ENCODE results near the gene LINC00237. TPM values are rescaled to one million over a fixed set of nuclear protein-coding genes. Genes with fewer than 3 reads are reported as not detected.

Gene LINC00237
- polyA plus RNA-seq, 2 donors = not detected

GRCh38 chr20:21111416-21111815 lies 5.3 kb upstream of the LINC00237 start:
- Histone ChIP-seq H3K4me3 (ENCODE audit: low read depth in 1 of 2, low read length in 2 of 2) (no peak overlapping the region), H3K27me3 (ENCODE audit: control insufficient read depth in 1 of 2, insufficient read depth in 2 of 2, low read length in 2 of 2) (peaks cover 0 to 3% of the 10 kb centered on the region in 2 donors), H3K9me3 (ENCODE audit: control insufficient read depth in 2 of 2, insufficient read depth in 1 of 2, low read depth in 1 of 2, low read length in 1 of 2) (peaks cover 0 to 2% of the 10 kb centered on the region in 2 donors), H3K36me3 (ENCODE audit: control insufficient read depth in 2 of 2, insufficient read depth in 2 of 2, low read length in 1 of 2) (no peaks in the 10 kb centered on the region), H3K4me1 (ENCODE audit: control insufficient read depth in 2 of 2, insufficient read depth in 2 of 2, low read length in 1 of 2) (no peaks in the 10 kb centered on the region), H3K27ac (ENCODE audit: low read depth in 2 of 2, low read length in 1 of 2) (no peak overlapping the region)
- 83 to 84% methylated on average over 2 of the region's 2 CpGs for WGBS, 2 donors

GRCh38 chr20:21110811-21111210 lies 4.7 kb upstream of the LINC00237 start:
- Histone ChIP-seq H3K27ac (ENCODE audit: low read depth in 2 of 2, low read length in 1 of 2) (no peak overlapping the region), H3K4me1 (ENCODE audit: control insufficient read depth in 2 of 2, insufficient read depth in 2 of 2, low read length in 1 of 2) (peaks cover 0 to 4% of the 10 kb centered on the region in 2 donors), H3K36me3 (ENCODE audit: control insufficient read depth in 2 of 2, insufficient read depth in 2 of 2, low read length in 1 of 2) (no peaks in the 10 kb centered on the region), H3K27me3 (ENCODE audit: control insufficient read depth in 1 of 2, insufficient read depth in 2 of 2, low read length in 2 of 2) (peaks cover 3 to 4% of the 10 kb centered on the region in 2 donors), H3K4me3 (ENCODE audit: low read depth in 1 of 2, low read length in 2 of 2) (no peak overlapping the region), H3K9me3 (ENCODE audit: control insufficient read depth in 2 of 2, insufficient read depth in 1 of 2, low read depth in 1 of 2, low read length in 1 of 2) (no peaks in the 10 kb centered on the region)
- WGBS, 2 donors = 91 to 93% methylated on average over 1 of the region's 1 CpG

GRCh38 chr20:21109144-21109543 lies 3.0 kb upstream of the LINC00237 start:
- Histone ChIP-seq H3K27me3 (ENCODE audit: control insufficient read depth in 1 of 2, insufficient read depth in 2 of 2, low read length in 2 of 2) (peaks cover 3 to 19% of the 10 kb centered on the region in 2 donors), H3K4me3 (ENCODE audit: low read depth in 1 of 2, low read length in 2 of 2) (no peak overlapping the region), H3K27ac (ENCODE audit: low read depth in 2 of 2, low read length in 1 of 2) (no peak overlapping the region), H3K4me1 (ENCODE audit: control insufficient read depth in 2 of 2, insufficient read depth in 2 of 2, low read length in 1 of 2) (peaks cover 5 to 12% of the 10 kb centered on the region in 2 donors), H3K36me3 (ENCODE audit: control insufficient read depth in 2 of 2, insufficient read depth in 2 of 2, low read length in 1 of 2) (no peaks in the 10 kb centered on the region), H3K9me3 (ENCODE audit: control insufficient read depth in 2 of 2, insufficient read depth in 1 of 2, low read depth in 1 of 2, low read length in 1 of 2) (no peaks in the 10 kb centered on the region)
- WGBS, 2 donors = 86 to 92% methylated on average over 2 of the region's 2 CpGs

GRCh38 chr20:21105429-21106170 lies 558 bp downstream of the LINC00237 start:
- WGBS, 2 donors = 3 to 5% methylated on average over 48 to 50 of the region's 50 CpGs

GRCh38 chr20:21104921-21105320 lies 1.2 kb downstream of the LINC00237 start:
- Histone ChIP-seq H3K4me3 (ENCODE audit: low read depth in 1 of 2, low read length in 2 of 2) (no peak overlapping the region), H3K4me1 (ENCODE audit: control insufficient read depth in 2 of 2, insufficient read depth in 2 of 2, low read length in 1 of 2) (peaks cover 20 to 34% of the 10 kb centered on the region in 2 donors), H3K27me3 (ENCODE audit: control insufficient read depth in 1 of 2, insufficient read depth in 2 of 2, low read length in 2 of 2) (peaks cover 7 to 52% of the 10 kb centered on the region in 2 donors), H3K9me3 (ENCODE audit: control insufficient read depth in 2 of 2, insufficient read depth in 1 of 2, low read depth in 1 of 2, low read length in 1 of 2) (peaks cover 0 to 3% of the 10 kb centered on the region in 2 donors), H3K27ac (ENCODE audit: low read depth in 2 of 2, low read length in 1 of 2) (no peak overlapping the region), H3K36me3 (ENCODE audit: control insufficient read depth in 2 of 2, insufficient read depth in 2 of 2, low read length in 1 of 2) (no peaks in the 10 kb centered on the region)
- WGBS, 2 donors = 10 to 18% methylated on average over 16 of the region's 16 CpGs

More at GRCh38 chr20:21105429-21106170, 558 bp downstream of the LINC00237 start:
- Histone ChIP-seq H3K36me3 (ENCODE audit: control insufficient read depth in 2 of 2, insufficient read depth in 2 of 2, low read length in 1 of 2) (no peaks in the 10 kb centered on the region), H3K27me3 (ENCODE audit: control insufficient read depth in 1 of 2, insufficient read depth in 2 of 2, low read length in 2 of 2) (peaks cover 7 to 45% of the 10 kb centered on the region in 2 donors), H3K4me3 (ENCODE audit: low read depth in 1 of 2, low read length in 2 of 2) (peak overlapping the region in 1 of 2 donors; percentile 7), H3K4me1 (ENCODE audit: control insufficient read depth in 2 of 2, insufficient read depth in 2 of 2, low read length in 1 of 2) (peaks cover 20 to 33% of the 10 kb centered on the region in 2 donors), H3K27ac (ENCODE audit: low read depth in 2 of 2, low read length in 1 of 2) (no peak overlapping the region), H3K9me3 (ENCODE audit: control insufficient read depth in 2 of 2, insufficient read depth in 1 of 2, low read depth in 1 of 2, low read length in 1 of 2) (peaks cover 0 to 2% of the 10 kb centered on the region in 2 donors)

GRCh38 chr20:21104466-21104761 lies 1.7 kb downstream of the LINC00237 start:
- no peak overlapping the region for H3K4me3 ChIP-seq (ENCODE audit: low read depth in 1 of 2, low read length in 2 of 2)
- peaks cover 20 to 34% of the 10 kb centered on the region in 2 donors for H3K4me1 ChIP-seq (ENCODE audit: control insufficient read depth in 2 of 2, insufficient read depth in 2 of 2, low read length in 1 of 2)
- H3K27ac ChIP-seq (ENCODE audit: low read depth in 2 of 2, low read length in 1 of 2) = no peak overlapping the region
- H3K36me3 ChIP-seq (ENCODE audit: control insufficient read depth in 2 of 2, insufficient read depth in 2 of 2, low read length in 1 of 2) = no peaks in the 10 kb centered on the region
- peaks cover 7 to 55% of the 10 kb centered on the region in 2 donors for H3K27me3 ChIP-seq (ENCODE audit: control insufficient read depth in 1 of 2, insufficient read depth in 2 of 2, low read length in 2 of 2)
- peaks cover 0 to 3% of the 10 kb centered on the region in 2 donors for H3K9me3 ChIP-seq (ENCODE audit: control insufficient read depth in 2 of 2, insufficient read depth in 1 of 2, low read depth in 1 of 2, low read length in 1 of 2)
- WGBS, 2 donors = 30 to 35% methylated on average over 5 of the region's 5 CpGs

- Histone ChIP-seq H3K9me3 (ENCODE audit: control insufficient read depth in 2 of 2, insufficient read depth in 1 of 2, low read depth in 1 of 2, low read length in 1 of 2) (peaks cover 0 to 3% of the 10 kb centered on the region in 2 donors), H3K27ac (ENCODE audit: low read depth in 2 of 2, low read length in 1 of 2) (no peak overlapping the region), H3K36me3 (ENCODE audit: control insufficient read depth in 2 of 2, insufficient read depth in 2 of 2, low read length in 1 of 2) (no peaks in the 10 kb centered on the region), H3K4me3 (ENCODE audit: low read depth in 1 of 2, low read length in 2 of 2) (no peak overlapping the region), H3K27me3 (ENCODE audit: control insufficient read depth in 1 of 2, insufficient read depth in 2 of 2, low read length in 2 of 2) (peaks cover 7 to 58% of the 10 kb centered on the region in 2 donors), H3K4me1 (ENCODE audit: control insufficient read depth in 2 of 2, insufficient read depth in 2 of 2, low read length in 1 of 2) (peaks cover 20 to 34% of the 10 kb centered on the region in 2 donors)
- WGBS, 2 donors = 18 to 20% methylated on average over 32 of the region's 32 CpGs
These were observed 2.3 kb downstream of the LINC00237 start for GRCh38 chr20:21103582-21104465.

GRCh38 chr20:21102603-21103311 lies 3.4 kb downstream of the LINC00237 start:
- no peaks in the 10 kb centered on the region for H3K36me3 ChIP-seq (ENCODE audit: control insufficient read depth in 2 of 2, insufficient read depth in 2 of 2, low read length in 1 of 2)
- peaks cover 0 to 3% of the 10 kb centered on the region in 2 donors for H3K9me3 ChIP-seq (ENCODE audit: control insufficient read depth in 2 of 2, insufficient read depth in 1 of 2, low read depth in 1 of 2, low read length in 1 of 2)
- WGBS, 2 donors = 2 to 3% methylated on average over 38 of the region's 38 CpGs
- H3K27ac ChIP-seq (ENCODE audit: low read depth in 2 of 2, low read length in 1 of 2) = no peak overlapping the region
- H3K4me3 ChIP-seq (ENCODE audit: low read depth in 1 of 2, low read length in 2 of 2) = peak overlapping the region in 1 of 2 donors; percentile 60
- peaks cover 20 to 34% of the 10 kb centered on the region in 2 donors for H3K4me1 ChIP-seq (ENCODE audit: control insufficient read depth in 2 of 2, insufficient read depth in 2 of 2, low read length in 1 of 2)
- H3K27me3 ChIP-seq (ENCODE audit: control insufficient read depth in 1 of 2, insufficient read depth in 2 of 2, low read length in 2 of 2) = peaks cover 7 to 56% of the 10 kb centered on the region in 2 donors

GRCh38 chr20:21101932-21102575 lies 4.1 kb downstream of the LINC00237 start:
- Histone ChIP-seq H3K4me3 (ENCODE audit: low read depth in 1 of 2, low read length in 2 of 2) (peak overlapping the region; percentile 25 to 60), H3K9me3 (ENCODE audit: control insufficient read depth in 2 of 2, insufficient read depth in 1 of 2, low read depth in 1 of 2, low read length in 1 of 2) (peaks cover 0 to 3% of the 10 kb centered on the region in 2 donors), H3K36me3 (ENCODE audit: control insufficient read depth in 2 of 2, insufficient read depth in 2 of 2, low read length in 1 of 2) (no peaks in the 10 kb centered on the region), H3K27ac (ENCODE audit: low read depth in 2 of 2, low read length in 1 of 2) (no peak overlapping the region), H3K4me1 (ENCODE audit: control insufficient read depth in 2 of 2, insufficient read depth in 2 of 2, low read length in 1 of 2) (peaks cover 20 to 34% of the 10 kb centered on the region in 2 donors), H3K27me3 (ENCODE audit: control insufficient read depth in 1 of 2, insufficient read depth in 2 of 2, low read length in 2 of 2) (peaks cover 7 to 56% of the 10 kb centered on the region in 2 donors)
- 9% methylated on average over 34 to 35 of the region's 35 CpGs for WGBS, 2 donors

Data from esophagus (tissue), 2 donors.